ENCODE results near the gene CAMK2D. TPM values are rescaled to one million over a fixed set of nuclear protein-coding genes. Genes with fewer than 3 reads are reported as not detected.
"Not testable (repeated sequence)": the region's sequence is repeated elsewhere in the genome, so short reads cannot be mapped to it uniquely, and the experiment has no call there.

The CAMK2D gene
- total RNA-seq, 4 donors from 2014 or later = 57.3 to 78.4 (median 61.8) TPM

DNA sequence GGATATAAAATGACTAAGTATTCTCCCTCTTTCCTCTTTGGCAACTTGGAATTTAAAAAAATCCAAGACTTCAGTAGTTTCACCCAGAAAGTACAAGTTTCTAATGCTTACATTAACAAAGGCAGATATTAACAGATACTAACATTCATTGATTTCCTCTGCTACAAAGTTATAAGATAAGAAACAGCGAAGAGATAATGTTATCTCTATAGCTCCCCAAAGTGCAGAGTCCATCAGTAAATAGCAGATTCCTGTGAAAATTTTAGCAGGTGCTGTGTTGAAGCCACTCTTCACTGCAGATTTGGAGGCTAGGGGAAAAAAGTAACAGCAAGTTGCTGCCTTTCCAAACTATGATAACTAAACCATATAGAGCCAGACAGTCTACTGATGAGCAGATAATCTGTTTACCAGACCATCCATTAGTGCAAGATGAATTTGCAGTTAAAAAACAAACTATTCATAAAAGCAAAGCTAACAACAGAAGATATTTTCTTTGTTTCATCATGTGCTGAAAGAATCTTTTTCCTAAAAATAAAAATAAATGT is 3.3 kb upstream of the CAMK2D start:
- no peak overlapping the region for H3K4me3 ChIP-seq (replicated peaks in 1 of 3)
- H3K36me3 ChIP-seq = no peaks in the 10 kb centered on the region
- no peaks in the 10 kb centered on the region for H3K27me3 ChIP-seq
- no peaks in the 10 kb centered on the region for H3K9me3 ChIP-seq
- H3K27ac ChIP-seq = no peak overlapping the region
- peaks cover 0 to 1% of the 10 kb centered on the region in 2 donors for H3K4me1 ChIP-seq
- intact Hi-C loops (cut with DNase I) = loop anchor here (5.0 kb wide), 1 partner anchor 217 kb away; no protein-coding TSS in a partner anchor
- no peak for DNase-seq
- TF ChIP-seq, protein P1, sequence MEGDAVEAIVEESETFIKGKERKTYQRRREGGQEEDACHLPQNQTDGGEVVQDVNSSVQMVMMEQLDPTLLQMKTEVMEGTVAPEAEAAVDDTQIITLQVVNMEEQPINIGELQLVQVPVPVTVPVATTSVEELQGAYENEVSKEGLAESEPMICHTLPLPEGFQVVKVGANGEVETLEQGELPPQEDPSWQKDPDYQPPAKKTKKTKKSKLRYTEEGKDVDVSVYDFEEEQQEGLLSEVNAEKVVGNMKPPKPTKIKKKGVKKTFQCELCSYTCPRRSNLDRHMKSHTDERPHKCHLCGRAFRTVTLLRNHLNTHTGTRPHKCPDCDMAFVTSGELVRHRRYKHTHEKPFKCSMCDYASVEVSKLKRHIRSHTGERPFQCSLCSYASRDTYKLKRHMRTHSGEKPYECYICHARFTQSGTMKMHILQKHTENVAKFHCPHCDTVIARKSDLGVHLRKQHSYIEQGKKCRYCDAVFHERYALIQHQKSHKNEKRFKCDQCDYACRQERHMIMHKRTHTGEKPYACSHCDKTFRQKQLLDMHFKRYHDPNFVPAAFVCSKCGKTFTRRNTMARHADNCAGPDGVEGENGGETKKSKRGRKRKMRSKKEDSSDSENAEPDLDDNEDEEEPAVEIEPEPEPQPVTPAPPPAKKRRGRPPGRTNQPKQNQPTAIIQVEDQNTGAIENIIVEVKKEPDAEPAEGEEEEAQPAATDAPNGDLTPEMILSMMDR (IDR thresholded peaks at IDR 0.05) = no peak
- no peak for TF ChIP-seq POLR2A (IDR thresholded peaks at IDR 0.05)
- 96 to 100% methylated on average over 1 of the region's 1 CpG for WGBS, 2 donors

DNA sequence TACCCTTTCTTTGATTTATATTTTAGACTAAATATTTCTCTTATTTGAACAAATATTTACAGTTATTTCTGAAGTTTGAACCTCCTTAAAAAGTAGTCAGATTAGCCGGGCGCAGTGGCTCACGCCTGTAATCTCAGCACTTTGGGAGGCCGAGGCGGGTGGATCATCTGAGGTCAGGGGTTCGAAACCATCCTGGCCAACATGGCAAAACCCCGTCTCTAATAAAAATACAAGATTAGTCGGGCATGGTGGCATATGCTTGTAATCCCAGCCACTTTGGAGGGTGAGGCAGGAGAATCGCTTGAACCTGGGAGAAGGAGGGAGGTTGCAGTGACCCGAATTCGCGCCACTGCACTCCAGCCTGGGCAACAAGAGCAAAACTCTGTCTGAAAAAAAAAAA is 2.4 kb upstream of the CAMK2D start:
- 96 to 97% methylated on average over 12 of the region's 12 CpGs for WGBS, 2 donors
- not testable (repeated sequence) for H3K27ac ChIP-seq; H3K9me3 ChIP-seq; H3K4me3 ChIP-seq (replicated peaks in 1 of 3); DNase-seq; H3K36me3 ChIP-seq; H3K27me3 ChIP-seq
- peaks cover 0 to 10% of the 10 kb centered on the region in 2 donors for H3K4me1 ChIP-seq
- intact Hi-C loops (cut with DNase I) = loop anchor here (5.0 kb wide), 1 partner anchor 217 kb away; no protein-coding TSS in a partner anchor

DNA sequence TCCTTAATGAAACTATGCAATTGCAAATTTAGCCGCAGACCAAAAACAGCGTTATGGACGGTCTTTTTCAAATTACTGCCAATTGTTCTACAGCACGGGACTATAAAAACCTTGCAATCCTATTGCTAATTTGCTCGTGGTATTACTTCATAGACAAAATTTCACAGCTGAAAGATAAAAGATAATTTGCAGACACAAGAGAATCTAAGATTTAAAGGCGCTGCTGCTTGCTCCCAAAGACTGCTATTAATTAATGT is 1.4 kb upstream of the CAMK2D start:
- WGBS, 2 donors = 14 to 15% methylated on average over 6 of the region's 6 CpGs
- peak overlapping the region; percentile 12 to 85 (median 31) for H3K4me3 ChIP-seq (replicated peaks in 1 of 3)
- H3K27ac ChIP-seq = peak overlapping the region; percentile 97 to 99 (median 99)
- no peaks in the 10 kb centered on the region for H3K36me3 ChIP-seq
- H3K4me1 ChIP-seq = peaks cover 4 to 11% of the 10 kb centered on the region in 2 donors
- DNase-seq = no peak
- no peaks in the 10 kb centered on the region for H3K27me3 ChIP-seq
- intact Hi-C loops (cut with DNase I) = loop anchor here (5.0 kb wide), 1 partner anchor 216 kb away; no protein-coding TSS in a partner anchor
- H3K9me3 ChIP-seq = no peaks in the 10 kb centered on the region
- TF ChIP-seq, protein P1 (IDR thresholded peaks at IDR 0.05) = no peak
- TF ChIP-seq POLR2A (IDR thresholded peaks at IDR 0.05) = no peak

DNA sequence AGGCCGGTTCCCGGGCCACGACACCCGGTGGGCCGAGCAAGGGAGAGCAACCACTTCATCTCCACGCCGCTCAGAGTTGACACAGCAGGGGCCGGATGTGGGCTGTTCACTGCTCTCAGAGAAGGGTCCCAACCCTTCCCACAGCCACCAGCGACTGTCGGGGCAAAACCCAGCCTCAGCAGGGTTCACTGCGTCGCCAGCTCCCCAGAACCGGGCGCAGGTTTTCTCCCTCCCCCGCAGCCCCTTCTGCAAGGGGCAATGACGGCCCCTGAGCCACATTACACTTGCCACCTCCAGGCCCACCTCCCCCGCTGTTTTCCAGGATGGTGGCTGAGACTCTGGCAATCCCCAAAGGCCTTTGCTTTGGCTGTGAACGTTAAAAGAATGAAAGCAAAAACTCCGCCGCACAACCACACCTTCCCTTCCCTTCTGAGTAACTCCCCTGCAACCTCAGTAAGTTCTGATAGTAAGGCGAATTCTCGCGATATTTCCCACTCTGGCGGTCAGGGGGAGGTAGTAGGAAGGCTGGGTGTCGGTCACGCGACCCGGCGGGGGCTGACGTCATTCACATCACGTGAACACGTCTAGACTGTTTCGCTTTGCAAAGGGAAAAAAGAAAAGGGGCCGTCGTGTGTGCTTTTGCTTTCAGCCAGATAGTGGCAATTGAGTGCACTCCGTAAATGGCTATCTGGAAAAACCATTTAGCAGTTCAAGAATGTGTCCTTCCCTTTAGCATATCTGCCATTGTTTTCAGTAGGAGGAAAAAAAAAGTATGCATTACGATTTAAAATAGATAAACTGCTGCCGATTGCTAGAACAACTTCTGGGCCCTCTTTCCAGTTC is 869 bp upstream of the CAMK2D start:
- intact Hi-C loops (cut with DNase I) = loop anchor here (5.0 kb wide), 1 partner anchor 215 kb away; no protein-coding TSS in a partner anchor
- WGBS, 2 donors = 0 to 1% methylated on average over 29 of the region's 38 CpGs
- H3K27ac ChIP-seq = peak overlapping the region; percentile 97 to 99 (median 99)
- H3K27me3 ChIP-seq = no peaks in the 10 kb centered on the region
- DNase-seq = peak; percentile 99 to 100
- peak; percentile 73 to 98 for TF ChIP-seq POLR2A (IDR thresholded peaks at IDR 0.05)
- TF ChIP-seq, protein P1 (IDR thresholded peaks at IDR 0.05) = peak in 1 of 6 experiments; percentile 17
- H3K4me1 ChIP-seq = peaks cover 4 to 11% of the 10 kb centered on the region in 2 donors
- no peaks in the 10 kb centered on the region for H3K36me3 ChIP-seq
- no peaks in the 10 kb centered on the region for H3K9me3 ChIP-seq
- peak overlapping the region; percentile 31 to 85 (median 73) for H3K4me3 ChIP-seq (replicated peaks in 1 of 3)

DNA sequence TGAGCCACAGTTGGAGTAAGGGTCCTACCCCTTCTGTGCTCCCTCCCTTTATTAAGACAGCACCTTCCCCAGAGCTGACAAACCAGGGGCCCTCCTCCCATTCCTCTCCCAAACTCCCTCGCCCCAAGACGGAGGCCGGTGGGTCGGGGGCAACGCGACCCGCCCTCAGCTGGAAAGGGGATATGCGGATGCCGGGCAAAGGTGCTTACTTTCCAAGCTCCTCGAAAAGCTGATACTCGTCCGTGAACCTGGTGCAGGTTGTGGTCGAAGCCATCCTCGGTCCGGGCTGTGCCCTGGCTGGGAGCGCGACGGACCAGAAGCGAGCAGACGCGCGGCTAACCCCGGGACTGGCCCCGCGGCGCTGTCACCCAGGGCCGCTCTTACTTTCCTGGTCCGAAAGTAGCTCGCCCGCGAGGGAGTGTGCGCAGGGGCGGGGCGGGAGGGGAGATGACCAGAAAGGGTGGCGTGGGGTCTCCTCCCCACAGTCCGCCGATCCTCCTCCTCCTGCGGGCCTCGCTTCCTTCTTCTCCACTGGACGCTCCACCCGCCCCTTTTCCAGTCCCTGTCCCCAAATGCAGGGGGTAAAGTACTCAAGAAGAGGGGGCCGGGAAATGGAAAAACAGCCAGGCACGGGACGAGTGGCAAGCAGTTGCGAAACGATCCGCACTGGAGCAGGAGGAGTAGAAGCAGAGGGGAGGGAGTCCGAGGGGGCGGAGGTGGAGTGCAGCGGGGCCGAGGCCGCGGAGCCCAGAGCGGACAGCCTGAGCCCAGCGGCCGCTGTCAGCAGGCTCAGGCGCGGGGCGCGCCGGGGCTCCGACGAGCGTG is 531 bp downstream of the CAMK2D start:
- 0 to 1% methylated on average over 27 to 28 of the region's 64 CpGs for WGBS, 2 donors
- peak; percentile 81 to 85 for DNase-seq
- H3K27ac ChIP-seq = peak overlapping the region; percentile 97 to 99 (median 99)
- H3K4me1 ChIP-seq = peaks cover 4 to 11% of the 10 kb centered on the region in 2 donors
- no peaks in the 10 kb centered on the region for H3K9me3 ChIP-seq
- no peaks in the 10 kb centered on the region for H3K27me3 ChIP-seq
- H3K36me3 ChIP-seq = no peaks in the 10 kb centered on the region
- intact Hi-C loops (cut with DNase I) = loop anchor here (5.0 kb wide), 1 partner anchor 214 kb away; no protein-coding TSS in a partner anchor
- H3K4me3 ChIP-seq (replicated peaks in 1 of 3) = peak overlapping the region; percentile 31 to 85 (median 73)
- TF ChIP-seq, protein P1 (IDR thresholded peaks at IDR 0.05) = no peak

Data from thyroid gland (tissue), 4 donors.